CD4-positive, alpha-beta T cell treated with Interleukin-6 for 4 hours (primary cell): ENCODE measurements around the gene GDF9.

Experiments used
- DNase-seq: peaks from one replicate; pipeline ENCODE4 v3.0.0-alpha.2; 2020; ENCODE audit warnings: mixed read lengths

Gene GDF9

DNA sequence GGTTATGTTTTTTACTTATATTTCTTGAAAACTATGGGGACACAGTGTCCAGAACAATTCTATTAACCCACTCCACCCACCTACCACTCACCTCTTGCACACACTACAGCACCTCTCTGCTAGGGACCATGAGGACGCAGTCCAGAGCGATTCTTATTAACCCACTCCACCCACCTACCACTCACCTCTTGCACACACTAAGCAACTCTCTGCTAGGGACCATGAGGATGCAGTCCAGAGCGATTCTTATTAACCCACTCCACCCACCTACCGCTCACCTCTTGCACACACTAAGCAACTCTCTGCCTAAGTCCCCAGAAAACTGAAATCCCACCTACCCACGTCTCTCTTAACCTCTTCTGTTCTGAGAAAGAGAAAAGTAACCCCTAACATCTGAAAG, 33.7 kb downstream of the GDF9 start:
- DNase-seq: no peak

DNA sequence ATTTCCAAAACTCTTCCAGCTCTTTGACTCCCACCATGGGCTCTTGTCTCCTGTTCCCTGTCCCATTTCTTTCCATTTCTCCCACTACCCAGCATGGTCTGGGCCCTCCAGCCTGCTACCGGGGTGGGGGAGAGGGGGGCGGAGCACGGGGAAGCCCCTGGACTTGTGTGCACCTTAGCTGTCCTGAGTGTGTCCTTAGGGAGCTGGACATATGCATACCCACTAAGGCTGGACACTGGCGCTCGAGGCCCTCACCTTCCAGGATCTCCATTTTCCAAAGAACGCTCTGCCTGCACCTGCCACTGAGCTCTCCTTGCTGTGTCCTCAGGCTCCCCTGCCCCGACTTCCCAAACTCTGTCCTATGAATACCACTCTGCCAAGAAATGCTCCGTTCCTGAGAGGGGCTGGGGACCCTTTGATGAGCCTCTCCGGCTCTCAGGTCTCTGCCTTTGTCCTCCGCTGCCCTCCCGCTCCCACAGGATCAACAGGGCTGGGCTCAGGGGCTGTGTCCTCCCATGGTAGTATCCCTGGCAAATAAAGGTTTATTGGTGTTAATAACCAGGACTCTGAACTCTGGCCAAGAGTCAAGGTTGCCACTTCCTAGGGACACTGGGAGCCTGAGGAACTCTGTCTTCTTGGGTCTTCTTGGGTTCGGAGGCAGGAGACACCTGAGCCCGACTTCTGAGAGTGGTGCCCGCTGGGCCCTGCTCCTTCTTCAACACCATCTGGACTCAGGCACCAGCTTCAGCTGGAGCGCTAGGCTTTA, 35.0 kb downstream of the GDF9 start:
- DNase-seq: no peak

DNA sequence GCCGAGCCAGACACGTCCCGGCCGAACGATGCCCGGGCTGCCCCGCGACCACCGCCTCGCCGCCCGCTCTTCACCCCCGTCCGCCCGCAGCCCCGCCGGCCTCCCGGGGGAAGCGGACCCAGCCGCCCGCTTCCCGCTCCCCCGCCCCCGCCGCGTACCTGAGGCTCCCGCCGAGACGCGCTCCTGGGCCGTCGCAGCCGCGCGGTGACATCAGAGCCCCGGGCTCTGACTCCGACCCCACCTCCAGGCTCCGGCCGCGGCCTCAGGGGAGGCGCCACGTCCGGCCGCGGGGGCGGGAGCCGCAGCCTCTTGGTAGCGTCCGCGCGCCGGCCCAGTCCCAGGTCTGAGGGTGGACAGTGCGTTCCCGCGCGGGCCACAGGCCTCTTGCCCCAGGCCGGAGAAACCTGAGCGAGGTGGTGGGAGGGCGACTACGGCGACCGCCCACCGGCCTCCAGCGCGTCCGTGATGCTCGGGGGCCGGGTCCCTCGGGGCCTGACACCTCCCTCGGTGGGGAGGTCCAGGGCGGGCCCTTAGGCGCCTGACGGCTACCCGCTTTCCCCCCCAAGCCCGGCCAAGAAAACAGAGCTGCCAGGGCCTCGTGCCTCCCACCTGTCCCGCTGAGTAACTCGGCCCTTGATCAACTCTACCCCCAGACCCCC, 35.7 kb downstream of the GDF9 start, which contains the start of gene SHROOM1:
TSS of gene SHROOM1 (minus strand) at position 212 of the 659 bp plus-strand sequence. CDS start 4,507 bp downstream, outside the sequence.
- DNase-seq: peak; percentile 42

DNA sequence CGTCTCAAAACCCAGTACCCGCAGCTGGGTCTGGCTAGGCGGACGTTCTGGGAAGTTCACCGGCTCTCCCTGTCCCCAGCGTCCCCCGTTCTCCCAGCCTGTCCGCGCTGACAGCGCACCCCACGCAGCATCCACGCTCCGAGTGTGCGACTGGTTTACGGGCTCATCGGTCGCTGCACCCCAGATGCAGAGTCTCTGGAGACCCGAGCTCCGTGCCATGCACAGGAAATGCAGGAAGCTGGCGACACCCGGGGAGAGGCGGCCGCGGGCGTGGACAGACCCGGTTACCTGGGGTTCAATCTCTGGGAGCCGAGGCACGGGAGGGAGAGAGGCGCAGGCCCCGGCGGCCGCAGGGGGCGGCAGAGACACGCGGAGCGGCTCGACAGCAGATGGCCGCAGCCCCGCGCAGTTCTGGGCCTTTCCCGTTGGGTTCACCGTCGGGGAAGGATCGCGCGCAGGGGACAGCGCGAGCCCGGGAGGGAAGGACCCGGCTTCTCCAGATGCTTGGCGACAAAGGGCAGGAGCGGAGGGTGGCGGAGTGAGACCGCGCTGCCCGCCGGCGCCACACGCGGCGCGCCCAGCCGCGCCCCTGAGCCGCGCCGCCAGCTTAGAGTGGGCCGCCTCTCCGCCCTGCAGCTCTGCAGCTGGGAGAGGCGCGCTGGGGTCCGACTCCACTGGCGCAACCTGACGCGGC, 36.4 kb downstream of the GDF9 start:
- DNase-seq: peak; percentile 77

DNA sequence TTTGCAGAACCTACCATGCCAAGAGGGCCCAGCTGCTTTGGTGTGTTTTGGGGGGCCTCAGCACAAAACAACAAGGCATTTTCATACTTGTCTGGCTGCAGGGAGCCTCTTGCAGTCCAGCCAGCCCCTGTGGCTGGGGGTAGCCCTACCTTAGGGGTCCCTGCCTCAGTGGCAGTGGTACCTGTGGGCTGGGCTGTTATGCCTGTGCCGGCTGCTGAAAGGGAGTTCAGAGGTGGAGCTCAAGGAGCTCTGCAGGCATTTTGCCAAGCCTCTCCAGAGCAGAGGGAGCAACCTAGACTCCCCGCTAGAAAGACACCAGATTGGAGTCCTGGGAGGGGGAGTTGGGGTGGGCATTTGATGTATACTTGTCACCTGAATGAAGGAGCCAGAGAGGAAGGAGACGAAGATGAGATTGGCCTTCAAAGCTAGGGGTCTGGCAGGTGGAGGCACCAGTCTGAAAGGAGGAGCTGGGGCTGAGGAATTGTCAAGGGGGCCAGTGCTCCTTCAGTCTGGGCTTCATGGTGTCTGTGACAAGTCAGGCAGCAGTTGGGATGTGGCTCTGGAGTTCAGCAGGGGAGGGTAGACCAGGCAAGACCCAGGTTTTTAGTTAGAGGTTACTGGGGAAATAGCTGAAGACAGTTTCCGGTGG, 37.3 kb downstream of the GDF9 start:
- DNase-seq: no peak

- no peak for DNase-seq
These were observed 38.2 kb downstream of the GDF9 start for GRCh38 chr5:132827943-132828673.

- no peak for DNase-seq
These were observed 39.7 kb downstream of the GDF9 start for GRCh38 chr5:132826424-132827082.

GRCh38 chr5:132825834-132826391, 40.4 kb downstream of the GDF9 start:
- peak; percentile 25 for DNase-seq

DNA sequence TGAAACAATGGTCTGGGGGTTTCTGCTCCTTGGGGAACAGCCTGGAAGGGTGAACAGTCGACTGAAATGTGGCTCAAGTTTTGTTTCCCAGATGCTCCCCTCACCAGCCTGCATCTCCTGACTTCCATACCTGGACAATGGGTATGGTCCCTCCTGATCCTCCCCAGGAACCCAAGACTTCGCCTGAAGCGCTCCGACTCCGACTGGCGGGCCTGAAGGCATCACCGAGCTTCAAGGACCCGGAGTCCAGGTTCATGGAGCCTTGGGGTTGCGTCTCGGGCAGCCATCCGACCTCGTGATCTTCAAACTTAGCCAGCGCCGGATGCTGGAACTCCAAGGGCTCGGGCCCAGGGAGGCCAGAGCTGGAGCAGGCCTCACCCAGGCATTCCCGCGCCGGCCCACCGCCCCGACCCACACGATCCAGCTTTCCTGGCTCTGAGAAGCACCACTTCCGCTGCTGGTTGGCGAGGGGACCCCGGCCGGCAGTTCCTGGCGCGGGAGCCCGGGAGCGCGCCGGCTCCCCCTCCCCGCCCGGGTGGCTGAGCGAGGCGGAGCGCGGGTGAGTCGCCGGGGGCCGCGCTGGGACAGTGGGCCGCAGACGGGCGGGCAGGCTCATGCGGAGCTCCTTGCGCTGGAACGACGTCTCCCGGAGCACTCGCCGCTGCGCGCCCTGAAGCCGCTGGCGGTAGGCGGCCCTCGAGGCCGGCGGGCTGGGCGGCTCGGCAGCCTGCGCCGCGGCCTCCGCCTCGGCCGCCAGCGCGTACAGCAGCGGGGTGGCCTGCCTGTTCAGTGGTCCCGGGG, 41.0 kb downstream of the GDF9 start:
- no peak for DNase-seq

GRCh38 chr5:132824426-132824825, 41.8 kb downstream of the GDF9 start:
- DNase-seq: no peak

DNA sequence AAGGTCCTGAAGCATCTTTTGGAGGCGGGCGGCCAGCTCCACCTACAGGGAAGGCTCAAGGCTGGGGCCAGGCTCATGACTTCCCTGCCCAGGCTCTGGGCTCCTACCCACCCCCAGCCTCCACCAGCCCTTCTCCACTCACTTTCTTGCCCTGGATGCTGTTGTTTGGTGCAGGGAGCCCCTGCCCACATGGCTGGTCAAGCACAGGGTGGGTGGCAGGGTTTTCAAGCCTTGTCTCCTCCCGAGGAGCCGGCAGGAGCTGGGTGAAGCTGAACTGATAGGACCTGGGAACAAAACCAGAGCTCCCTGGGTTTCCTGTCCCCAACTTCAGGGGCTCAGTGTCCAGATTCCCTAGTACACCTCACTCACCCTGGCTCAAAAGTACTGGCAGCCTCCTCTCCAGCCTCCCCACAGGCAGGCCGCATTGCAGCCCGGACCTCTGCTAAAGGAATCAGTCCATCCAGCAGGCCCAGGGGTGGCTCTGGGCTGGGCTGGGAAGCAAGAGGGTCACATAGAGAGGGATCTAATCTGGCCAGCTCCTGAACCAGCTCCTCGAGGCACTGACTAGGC, 42.7 kb downstream of the GDF9 start:
- DNase-seq: no peak

- DNase-seq: peak; percentile 9
These were observed 43.4 kb downstream of the GDF9 start for GRCh38 chr5:132822650-132823480.

GRCh38 chr5:132821791-132822190, 44.5 kb downstream of the GDF9 start:
- no peak for DNase-seq

- DNase-seq: no peak
These were observed 44.9 kb downstream of the GDF9 start for GRCh38 chr5:132821350-132821749.

DNA sequence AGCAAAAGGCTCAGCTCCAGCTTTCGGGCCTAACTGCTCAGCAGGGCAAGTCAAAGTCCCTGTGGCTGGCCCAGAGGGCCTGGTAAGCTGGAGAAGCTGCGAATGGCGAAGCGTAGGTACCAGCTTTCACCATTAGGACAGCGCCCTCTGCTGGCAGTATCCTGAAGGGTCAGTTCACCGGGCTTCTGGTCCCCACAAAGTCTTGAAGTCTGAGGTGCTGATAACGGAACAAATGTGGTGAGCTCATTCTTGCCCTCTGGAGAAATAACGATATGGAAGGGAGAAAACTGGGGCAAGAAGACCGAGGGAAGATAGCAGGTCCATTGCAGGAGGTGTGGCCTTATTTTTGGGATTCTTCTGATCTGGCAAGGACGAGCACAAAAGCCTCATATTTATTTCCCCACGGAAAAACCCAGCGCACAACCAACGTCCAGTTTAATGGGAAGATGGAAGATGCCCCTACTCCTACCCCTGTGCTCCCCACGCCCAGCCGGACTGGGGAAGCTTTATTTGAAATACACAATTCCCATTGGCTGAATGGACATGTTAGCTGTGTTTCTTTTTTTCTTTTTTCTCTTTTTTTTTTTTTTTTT, 46.0 kb downstream of the GDF9 start:
- peak; percentile 92 for DNase-seq

GRCh38 chr5:132819468-132819867, 46.8 kb downstream of the GDF9 start:
- peak; percentile 28 for DNase-seq

GRCh38 chr5:132817011-132817410, 49.3 kb downstream of the GDF9 start:
- no peak for DNase-seq

DNA sequence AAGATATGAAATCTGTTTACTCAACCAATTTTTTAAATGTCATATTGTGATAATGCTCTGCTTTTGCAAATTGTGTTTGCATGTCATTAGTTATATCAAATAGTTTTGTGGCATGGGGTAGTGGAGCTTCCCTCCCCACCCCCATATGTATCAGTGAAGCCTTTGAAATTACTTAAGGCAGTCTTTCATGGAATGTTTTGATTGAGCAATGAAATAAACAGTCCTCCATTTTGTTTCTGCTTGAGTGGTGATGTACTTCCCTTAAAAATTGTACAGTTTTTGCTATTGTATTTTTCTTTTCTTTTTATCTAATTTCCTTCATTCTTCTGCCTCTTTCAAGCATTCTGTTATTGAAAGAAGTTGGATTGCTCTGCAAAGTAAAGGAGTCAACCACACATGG, 49.7 kb downstream of the GDF9 start:
- no peak for DNase-seq

- no peak for DNase-seq
These were observed 50.2 kb downstream of the GDF9 start for GRCh38 chr5:132816083-132816482.
